NCI-H1105 treated with DMSO at 0.1 percent for 48 hours (cell line): Measurements from ENCODE around the gene ZNF385B.
"Not testable (repeated sequence)": the region's sequence is repeated elsewhere in the genome, so short reads cannot be mapped to it uniquely, and the experiment has no call there.

Experiments used
- DNase-seq: peaks from one replicate; lab custom pipeline; 2025; lab: John Stamatoyannopoulos, UW

The ZNF385B gene

GRCh38 chr2:179488563-179488962 lies 372.8 kb downstream of the ZNF385B start:
- no peak for DNase-seq

DNA sequence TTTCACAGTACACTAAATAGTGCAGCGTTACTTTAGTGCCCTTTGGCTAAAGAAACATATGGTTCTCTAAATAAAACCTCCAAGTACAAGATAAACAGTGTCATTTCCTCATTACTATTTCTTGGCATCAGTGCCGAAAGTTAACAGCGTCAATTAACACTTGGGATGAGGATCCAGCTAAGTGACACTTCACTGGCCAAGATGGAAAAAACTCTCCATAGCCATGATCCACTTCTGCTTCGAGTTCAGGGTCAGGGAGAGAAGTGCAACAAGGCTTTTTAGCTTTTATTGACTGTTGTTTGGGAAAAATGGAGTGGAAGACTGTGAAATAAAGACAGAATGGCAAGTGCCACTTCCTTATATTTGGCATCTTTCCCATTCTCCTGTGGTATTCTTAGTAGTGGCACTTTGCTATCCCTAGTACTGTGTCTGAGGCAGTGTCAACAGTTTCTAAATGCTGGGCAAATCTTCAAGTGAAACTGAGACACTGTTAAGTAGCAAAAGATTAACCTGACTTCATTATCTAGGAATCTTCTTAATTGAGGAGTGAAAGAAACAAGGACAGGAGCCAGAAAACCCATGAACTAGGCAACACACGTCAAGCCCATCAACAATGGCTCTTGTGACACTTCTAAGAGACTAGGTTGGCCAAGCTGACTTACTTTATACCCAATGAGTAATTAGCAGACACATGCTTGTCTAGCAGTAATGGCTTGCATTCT lies 374.2 kb downstream of the ZNF385B start:
- peak; percentile 90 for DNase-seq

DNA sequence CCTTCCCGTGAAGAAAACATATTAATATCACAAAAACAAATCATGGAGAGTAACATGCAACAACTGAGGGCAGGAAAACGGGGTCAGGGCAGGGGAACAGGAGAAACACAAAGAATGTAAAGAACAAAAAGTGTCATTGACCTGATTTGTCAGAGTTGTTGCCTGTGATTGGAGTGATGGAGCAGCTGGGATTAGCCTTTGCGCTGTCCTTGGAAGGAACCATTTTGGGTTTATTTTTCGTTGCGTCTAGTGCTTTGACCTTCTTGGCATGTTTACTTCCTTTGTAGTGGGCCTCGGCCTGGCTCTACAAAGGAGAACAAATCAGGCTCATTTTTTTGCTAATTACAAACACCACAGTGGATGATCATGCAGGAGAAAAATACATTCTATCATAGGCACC lies 378.3 kb downstream of the ZNF385B start:
- no peak for DNase-seq

DNA sequence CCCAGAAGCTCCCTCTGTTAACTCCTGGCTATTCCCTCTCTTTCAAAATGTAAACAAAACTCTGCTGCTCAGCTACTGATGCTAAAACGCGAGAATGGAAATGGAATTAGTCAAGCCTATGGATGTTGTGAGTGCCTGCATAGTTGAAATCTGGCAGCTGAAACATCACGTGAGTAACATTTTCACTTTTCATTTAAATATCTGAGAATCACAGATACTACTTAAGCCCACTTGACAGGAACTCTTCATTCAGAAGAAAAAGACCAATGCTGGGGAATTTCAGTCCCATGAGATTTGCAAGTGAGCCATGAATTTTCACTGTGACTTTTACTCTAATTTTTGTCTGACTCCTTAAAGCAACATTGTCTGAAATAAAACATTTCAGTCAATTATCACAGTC lies 381.5 kb downstream of the ZNF385B start:
- no peak for DNase-seq

GRCh38 chr2:179478771-179479170 lies 382.6 kb downstream of the ZNF385B start:
- DNase-seq: no peak

- DNase-seq: no peak
These were observed 390.4 kb downstream of the ZNF385B start for GRCh38 chr2:179470992-179471391.

DNA sequence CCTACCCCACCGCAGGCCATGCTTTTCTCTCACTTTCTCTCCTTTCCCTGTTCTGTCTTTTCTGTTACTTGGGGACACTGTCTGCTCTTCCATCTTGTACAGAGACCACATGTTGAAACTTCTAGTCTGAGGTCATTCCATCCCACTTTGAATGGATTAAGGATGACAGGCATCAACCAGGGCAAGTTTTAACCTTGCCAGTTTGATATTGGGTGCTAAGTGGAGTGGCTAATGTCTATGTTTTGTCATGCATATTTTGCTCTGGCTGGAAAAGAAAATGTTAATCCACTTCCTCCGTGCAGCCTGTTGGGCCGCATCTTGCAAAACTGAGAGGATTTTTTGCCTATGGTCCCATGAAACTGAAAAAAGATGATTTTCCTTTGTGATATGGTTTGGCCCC lies 391.3 kb downstream of the ZNF385B start:
- DNase-seq: no peak

DNA sequence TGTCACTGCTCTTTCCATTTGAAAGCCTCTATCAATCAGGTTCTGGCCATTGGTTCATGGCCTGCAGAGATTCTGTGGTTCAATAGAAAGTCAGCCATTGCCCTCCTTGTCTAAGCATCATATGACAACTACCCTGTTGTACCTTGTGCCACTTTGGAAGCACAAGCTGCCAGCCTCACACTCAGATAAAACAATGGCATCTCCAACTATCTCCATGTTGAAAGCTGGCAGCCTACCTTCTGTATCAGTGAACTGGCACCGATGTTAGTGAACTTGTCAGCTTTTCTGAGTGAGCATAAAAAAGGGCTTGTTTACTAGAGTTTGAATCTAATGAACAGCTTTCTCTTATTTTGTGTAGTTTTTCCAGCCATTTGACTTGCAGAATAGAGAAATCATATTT lies 393.5 kb downstream of the ZNF385B start:
- DNase-seq: no peak

- no peak for DNase-seq
These were observed 394.3 kb downstream of the ZNF385B start for GRCh38 chr2:179467111-179467510.

- no peak for DNase-seq
These were observed 400.0 kb downstream of the ZNF385B start for GRCh38 chr2:179461420-179461819.

GRCh38 chr2:179460181-179460929 lies 401.1 kb downstream of the ZNF385B start:
- DNase-seq: no peak

GRCh38 chr2:179458113-179458512 lies 403.3 kb downstream of the ZNF385B start:
- not testable (repeated sequence) for DNase-seq

DNA sequence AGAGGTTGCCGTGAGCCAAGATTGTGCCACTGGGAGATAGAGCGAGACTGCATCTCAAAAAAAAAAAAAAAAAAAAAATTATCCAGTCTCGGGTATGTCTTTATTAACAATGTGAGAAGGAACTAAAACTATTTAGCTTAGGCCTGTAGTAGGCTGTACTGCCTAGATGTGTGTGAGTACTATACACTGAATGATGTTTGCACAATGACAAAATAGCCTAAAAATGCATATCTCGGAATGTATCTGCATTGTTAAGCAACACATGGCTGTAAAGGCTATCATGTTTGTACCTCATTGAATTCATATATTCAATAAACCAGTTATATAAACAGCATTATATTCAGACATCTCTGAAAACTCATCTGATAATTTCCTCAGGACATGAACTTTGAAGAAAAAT lies 405.6 kb downstream of the ZNF385B start:
- no peak for DNase-seq

DNA sequence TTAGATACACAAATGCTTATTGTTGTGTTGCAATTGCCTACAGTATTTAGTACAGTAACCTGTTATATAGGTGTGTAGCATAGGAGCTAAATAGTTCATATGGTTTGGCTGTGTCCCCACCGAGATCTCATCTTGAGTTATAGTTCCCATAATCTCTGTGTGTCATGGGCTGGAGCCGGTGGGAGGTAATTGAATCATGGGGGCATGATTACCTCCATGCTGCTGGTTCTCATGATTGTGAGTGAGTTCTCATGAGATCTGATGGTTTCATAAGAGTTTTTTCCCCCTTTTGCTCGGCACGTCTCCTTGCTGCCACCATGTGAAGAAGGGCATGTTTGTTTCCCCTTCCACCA lies 406.3 kb downstream of the ZNF385B start:
- no peak for DNase-seq

GRCh38 chr2:179454443-179455171 lies 406.8 kb downstream of the ZNF385B start:
- no peak for DNase-seq

GRCh38 chr2:179449010-179449409 lies 412.4 kb downstream of the ZNF385B start:
- DNase-seq: no peak

DNA sequence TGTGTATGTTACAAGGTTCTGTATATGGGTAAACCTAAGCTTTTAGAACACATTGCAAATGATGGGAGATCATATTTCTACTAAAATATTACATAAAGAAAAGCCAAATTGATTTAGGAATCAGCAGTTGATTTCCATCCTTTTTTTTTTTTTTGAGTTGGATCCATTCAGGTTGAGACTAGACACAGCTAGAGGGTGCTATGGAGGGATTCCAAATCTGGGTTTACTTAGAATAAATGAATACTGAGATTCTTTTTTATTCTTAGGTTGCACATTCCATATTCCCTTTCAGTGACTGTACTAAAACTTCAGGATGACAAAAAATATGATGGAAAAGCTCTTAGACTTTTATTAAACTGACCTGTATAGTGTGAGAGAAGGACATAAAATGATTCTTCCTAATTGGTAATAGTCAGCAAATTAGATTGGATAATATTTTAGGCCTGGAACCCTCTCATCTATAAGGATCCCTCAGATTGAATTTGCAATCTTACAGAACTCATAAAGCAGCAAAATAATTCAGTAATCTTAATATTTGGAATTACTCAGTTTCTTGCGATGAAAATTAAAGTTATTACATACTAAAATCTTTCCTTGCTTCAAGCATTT lies 413.5 kb downstream of the ZNF385B start:
- no peak for DNase-seq

GRCh38 chr2:179447421-179447820 lies 414.0 kb downstream of the ZNF385B start:
- no peak for DNase-seq

DNA sequence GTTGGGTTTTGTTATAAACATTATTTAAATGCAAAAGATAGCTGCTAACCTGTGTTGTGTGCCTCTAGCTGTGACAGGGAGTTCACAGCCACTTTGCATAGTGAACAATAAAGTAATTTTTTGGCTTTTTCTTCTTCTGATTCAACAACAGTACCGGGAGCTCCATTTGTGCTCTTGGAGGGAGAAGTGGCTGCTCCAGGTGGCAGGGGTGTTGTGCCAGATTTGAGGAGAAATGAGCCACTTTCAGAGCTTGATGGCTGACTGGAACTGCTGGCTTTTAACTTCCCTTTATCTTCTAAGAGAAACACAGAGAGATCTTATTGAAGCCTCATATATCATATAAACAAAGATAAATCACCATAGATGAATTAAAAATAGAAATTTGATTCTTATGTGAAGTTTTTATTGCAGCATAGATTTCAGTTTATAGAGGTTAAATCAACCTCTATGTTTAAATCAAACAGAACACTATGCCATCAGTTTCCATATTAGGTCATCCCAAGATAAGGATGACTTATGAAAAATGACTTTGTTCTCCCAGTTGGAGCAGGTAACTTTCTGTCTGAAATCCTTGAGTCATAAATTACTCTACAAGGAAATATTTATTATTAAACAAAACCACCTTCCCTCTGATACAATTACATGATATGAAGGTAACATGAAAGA lies 414.8 kb downstream of the ZNF385B start:
- DNase-seq: no peak

DNA sequence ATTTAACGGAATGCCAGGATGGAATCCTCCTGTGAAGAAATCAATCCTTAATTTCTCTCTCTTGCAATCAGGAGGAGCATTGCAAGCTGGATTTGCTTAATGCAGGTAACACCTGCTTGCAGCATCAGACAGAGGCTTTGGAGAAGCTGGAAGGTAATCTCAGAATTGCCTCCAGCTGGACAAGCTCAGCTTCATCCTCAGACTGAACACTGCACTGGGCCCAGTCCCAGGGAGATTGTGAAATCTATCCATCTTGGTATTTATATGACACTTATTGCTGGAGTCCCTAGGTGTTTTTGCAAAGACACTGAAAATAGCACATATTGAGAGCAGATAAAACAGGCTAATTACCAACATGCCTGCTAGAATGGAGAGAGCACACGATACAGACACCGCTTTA lies 417.4 kb downstream of the ZNF385B start:
- DNase-seq: no peak

DNA sequence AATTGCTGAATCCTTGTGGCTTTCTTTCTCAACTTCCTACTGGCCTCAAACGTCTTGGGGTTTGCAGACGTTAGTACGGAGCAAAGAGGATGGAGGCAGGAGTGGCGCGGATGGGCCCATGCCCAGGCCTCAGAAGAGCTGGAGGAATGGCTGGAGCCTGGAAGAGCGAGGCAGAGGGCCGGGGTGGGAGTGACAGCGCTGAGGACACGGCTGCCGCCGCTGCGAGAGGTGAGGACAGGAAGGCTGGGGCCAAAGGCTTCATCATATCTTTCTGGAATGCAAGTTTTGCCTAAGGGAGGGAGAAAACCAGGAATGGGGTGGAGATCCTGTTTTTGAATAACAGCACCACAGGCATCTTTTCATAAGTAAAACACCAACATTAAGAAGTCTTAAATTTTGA lies 418.2 kb downstream of the ZNF385B start:
- DNase-seq: no peak

- DNase-seq: no peak
These were observed 419.2 kb downstream of the ZNF385B start for GRCh38 chr2:179442206-179442605.
